GM12878 (cell line): ENCODE data around the gene E2F2.

ENCODE experiments used
- ATF2 ChIP-seq: IDR thresholded peaks from 2 replicates; pipeline ENCODE4 v1.6.1; 2012; ENCODE audit warnings: low read length, inconsistent platforms
- CTCF ChIP-seq, 3 experiments: IDR thresholded peaks in 2 of 3; conservative IDR thresholded peaks in 1 of 3; 2 replicates each; pipeline ENCODE4 v1.5.1; 2011; ENCODE audit warnings: low read depth in 3 of 3, low read length in 3 of 3, mild to moderate bottlenecking in 3 of 3, control low read depth in 2 of 3, moderate library complexity in 2 of 3, inconsistent platforms in 1 of 3, mixed read lengths in 1 of 3; ENCODE audit not compliant: control insufficient read depth in 2 of 3, insufficient read depth in 1 of 3; ENCODE audit errors: extremely low read depth in 1 of 3
- EP300 ChIP-seq, 2 experiments: fragments of 150-350 bp in 1 of 2; IDR thresholded peaks; 2 replicates each; pipeline ENCODE4 v1.6.1; 2011 to 2012; ENCODE audit warnings: low read depth in 2 of 2, low read length in 2 of 2, borderline replicate concordance in 1 of 2, improper control_type of control experiment in 1 of 2, inconsistent platforms in 1 of 2; ENCODE audit not compliant: control insufficient read depth in 1 of 2
- ETV6 ChIP-seq, 2 experiments: fragments of 450-650 bp in 1 of 2; IDR thresholded peaks in 1 of 2; conservative IDR thresholded peaks in 1 of 2; 2 replicates each; pipeline ENCODE4 v1.6.1; 2014; ENCODE audit warnings: antibody characterized with exemption in 1 of 2, borderline replicate concordance in 1 of 2, low read depth in 1 of 2, mild to moderate bottlenecking in 1 of 2, moderate library complexity in 1 of 2
- FOXM1 ChIP-seq: IDR thresholded peaks from 2 replicates; pipeline ENCODE4 v1.6.1; 2012; ENCODE audit warnings: low read depth, mild to moderate bottlenecking, inconsistent platforms, low read length, moderate library complexity
- IKZF1 ChIP-seq: fragments of 450-650 bp; conservative IDR thresholded peaks from 2 replicates; pipeline ENCODE4 v1.6.1; 2017; ENCODE audit warnings: antibody characterized with exemption, mild to moderate bottlenecking
- JUNB ChIP-seq: IDR thresholded peaks from 2 replicates; pipeline ENCODE4 v1.6.1; 2016; ENCODE audit warnings: antibody characterized with exemption, mild to moderate bottlenecking
- MTA3 ChIP-seq: IDR thresholded peaks from 2 replicates; pipeline ENCODE4 v1.6.1; 2012; ENCODE audit warnings: low read length, inconsistent platforms, borderline replicate concordance
- NFYB ChIP-seq: IDR thresholded peaks from 2 replicates; pipeline ENCODE4 v1.6.1; 2011; ENCODE audit warnings: low read depth, mild to moderate bottlenecking, low read length, improper control_type of control experiment, moderate library complexity; ENCODE audit not compliant: insufficient read depth
- TF ChIP-seq, protein P1 (sequence below): fragments of 450-650 bp; IDR thresholded peaks from 2 replicates; pipeline ENCODE4 v1.6.1; 2017; ENCODE audit warnings: mild to moderate bottlenecking, low read depth, inconsistent platforms; ENCODE audit not compliant: poor library complexity, severe bottlenecking
- TF ChIP-seq, protein P2 (sequence below): fragments of 450-650 bp; IDR thresholded peaks from 2 replicates; pipeline ENCODE4 v1.6.1; 2014; ENCODE audit warnings: mild to moderate bottlenecking
- TF ChIP-seq, protein P3 (sequence below): fragments of 450-650 bp; IDR thresholded peaks from 2 replicates; pipeline ENCODE4 v1.6.1; 2017; ENCODE audit warnings: mild to moderate bottlenecking

DNA sequence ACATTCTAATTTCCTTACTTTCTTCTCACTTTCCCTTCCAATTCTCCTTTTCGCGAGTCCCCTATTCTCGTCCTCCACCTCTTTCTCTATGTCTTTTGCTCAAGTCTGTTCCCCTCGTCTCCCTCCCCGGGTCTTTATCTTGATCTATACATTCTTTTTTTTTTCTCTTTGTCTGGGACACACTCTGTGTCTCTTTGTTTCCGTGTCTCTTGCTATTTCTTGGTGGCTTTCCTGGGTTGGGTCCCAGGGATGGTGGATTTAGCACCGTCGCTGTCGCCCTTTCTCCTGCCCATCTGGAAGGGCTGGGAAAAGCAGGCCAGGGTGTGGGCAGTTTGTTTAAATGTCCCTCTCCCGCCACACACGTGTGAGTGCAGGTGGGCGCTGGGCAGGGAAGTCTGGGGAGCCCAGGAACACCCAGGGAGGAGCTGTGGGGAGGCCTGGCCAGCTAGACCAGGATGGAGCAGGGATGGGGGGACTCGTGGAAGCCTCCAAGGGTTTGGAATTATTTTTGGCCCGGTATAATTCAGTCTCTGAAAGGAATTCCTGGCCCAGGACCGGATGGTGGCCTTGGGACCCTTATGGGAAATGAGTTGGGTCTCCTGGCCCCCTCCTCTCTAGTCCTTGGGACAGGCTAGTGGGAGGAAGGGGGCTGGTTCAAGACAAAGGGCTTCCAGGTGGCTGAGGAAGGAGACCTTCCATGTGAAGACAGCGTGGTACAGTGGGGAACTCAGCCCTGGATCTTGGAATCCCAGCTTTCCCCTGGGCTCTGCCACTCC lies 37.8 kb upstream of the E2F2 start:
- TF ChIP-seq CTCF (IDR thresholded peaks at IDR 0.05 in 2 of 3, conservative IDR thresholded peaks at IDR 0.05 in 1 of 3; ENCODE audit: control insufficient read depth in 2 of 3, extremely low read depth in 1 of 3, insufficient read depth in 1 of 3, low read depth in 3 of 3, low read length in 3 of 3), result no peak
- no peak for TF ChIP-seq FOXM1
- no peak for TF ChIP-seq ETV6 (conservative IDR thresholded peaks at IDR 0.05 in 1 of 2, IDR thresholded peaks at IDR 0.05 in 1 of 2; ENCODE audit: borderline replicate concordance in 1 of 2, low read depth in 1 of 2)
- TF ChIP-seq ATF2, result no peak
- no peak for TF ChIP-seq MTA3
- TF ChIP-seq NFYB, result no peak
- TF ChIP-seq, protein P1, sequence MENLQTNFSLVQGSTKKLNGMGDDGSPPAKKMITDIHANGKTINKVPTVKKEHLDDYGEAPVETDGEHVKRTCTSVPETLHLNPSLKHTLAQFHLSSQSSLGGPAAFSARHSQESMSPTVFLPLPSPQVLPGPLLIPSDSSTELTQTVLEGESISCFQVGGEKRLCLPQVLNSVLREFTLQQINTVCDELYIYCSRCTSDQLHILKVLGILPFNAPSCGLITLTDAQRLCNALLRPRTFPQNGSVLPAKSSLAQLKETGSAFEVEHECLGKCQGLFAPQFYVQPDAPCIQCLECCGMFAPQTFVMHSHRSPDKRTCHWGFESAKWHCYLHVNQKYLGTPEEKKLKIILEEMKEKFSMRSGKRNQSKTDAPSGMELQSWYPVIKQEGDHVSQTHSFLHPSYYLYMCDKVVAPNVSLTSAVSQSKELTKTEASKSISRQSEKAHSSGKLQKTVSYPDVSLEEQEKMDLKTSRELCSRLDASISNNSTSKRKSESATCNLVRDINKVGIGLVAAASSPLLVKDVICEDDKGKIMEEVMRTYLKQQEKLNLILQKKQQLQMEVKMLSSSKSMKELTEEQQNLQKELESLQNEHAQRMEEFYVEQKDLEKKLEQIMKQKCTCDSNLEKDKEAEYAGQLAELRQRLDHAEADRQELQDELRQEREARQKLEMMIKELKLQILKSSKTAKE, result no peak
- TF ChIP-seq, protein P2, sequence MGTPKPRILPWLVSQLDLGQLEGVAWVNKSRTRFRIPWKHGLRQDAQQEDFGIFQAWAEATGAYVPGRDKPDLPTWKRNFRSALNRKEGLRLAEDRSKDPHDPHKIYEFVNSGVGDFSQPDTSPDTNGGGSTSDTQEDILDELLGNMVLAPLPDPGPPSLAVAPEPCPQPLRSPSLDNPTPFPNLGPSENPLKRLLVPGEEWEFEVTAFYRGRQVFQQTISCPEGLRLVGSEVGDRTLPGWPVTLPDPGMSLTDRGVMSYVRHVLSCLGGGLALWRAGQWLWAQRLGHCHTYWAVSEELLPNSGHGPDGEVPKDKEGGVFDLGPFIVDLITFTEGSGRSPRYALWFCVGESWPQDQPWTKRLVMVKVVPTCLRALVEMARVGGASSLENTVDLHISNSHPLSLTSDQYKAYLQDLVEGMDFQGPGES, result no peak
- no peak for TF ChIP-seq JUNB
- TF ChIP-seq EP300 (IDR thresholded peaks at IDR 0.05; ENCODE audit: borderline replicate concordance in 1 of 2, control insufficient read depth in 1 of 2, low read depth in 2 of 2, low read length in 2 of 2), result no peak
- TF ChIP-seq IKZF1, result no peak
- TF ChIP-seq, protein P3, sequence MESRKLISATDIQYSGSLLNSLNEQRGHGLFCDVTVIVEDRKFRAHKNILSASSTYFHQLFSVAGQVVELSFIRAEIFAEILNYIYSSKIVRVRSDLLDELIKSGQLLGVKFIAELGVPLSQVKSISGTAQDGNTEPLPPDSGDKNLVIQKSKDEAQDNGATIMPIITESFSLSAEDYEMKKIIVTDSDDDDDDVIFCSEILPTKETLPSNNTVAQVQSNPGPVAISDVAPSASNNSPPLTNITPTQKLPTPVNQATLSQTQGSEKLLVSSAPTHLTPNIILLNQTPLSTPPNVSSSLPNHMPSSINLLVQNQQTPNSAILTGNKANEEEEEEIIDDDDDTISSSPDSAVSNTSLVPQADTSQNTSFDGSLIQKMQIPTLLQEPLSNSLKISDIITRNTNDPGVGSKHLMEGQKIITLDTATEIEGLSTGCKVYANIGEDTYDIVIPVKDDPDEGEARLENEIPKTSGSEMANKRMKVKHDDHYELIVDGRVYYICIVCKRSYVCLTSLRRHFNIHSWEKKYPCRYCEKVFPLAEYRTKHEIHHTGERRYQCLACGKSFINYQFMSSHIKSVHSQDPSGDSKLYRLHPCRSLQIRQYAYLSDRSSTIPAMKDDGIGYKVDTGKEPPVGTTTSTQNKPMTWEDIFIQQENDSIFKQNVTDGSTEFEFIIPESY, result no peak
